GM19238 (cell line): ENCODE data around the gene SLC35B1.

ENCODE experiments used
- DNase-seq: peaks from one replicate; pipeline ENCODE4 v3.0.0; 2011; ENCODE audit warnings: low spot score; ENCODE audit not compliant: insufficient read length

SLC35B1 gene

GRCh38 chr17:49700960-49701359, 6.8 kb downstream of the SLC35B1 start:
- no peak for DNase-seq

- DNase-seq = no peak
Measured at GRCh38 chr17:49699966-49700575, 7.7 kb downstream of the SLC35B1 start.

DNA sequence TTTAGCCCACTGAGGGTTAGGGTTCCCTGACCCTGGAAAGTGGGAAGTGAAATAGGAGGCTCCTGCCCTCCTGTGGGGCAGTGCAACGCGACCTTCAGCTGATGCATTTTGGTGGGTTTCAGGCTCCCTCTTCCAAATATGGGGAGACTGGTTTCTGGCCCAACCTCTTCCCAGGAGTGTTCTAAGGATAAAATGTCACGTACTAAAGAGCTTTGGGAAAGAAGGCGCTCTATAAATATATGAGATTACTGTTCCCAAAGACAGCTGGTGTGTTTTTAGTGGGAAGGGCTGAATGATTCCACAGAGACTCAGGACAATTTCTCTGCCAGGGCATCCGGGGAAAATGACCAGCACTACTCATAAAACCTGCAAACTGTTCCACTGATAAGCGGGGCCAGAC, 9.8 kb downstream of the SLC35B1 start:
- no peak for DNase-seq

DNA sequence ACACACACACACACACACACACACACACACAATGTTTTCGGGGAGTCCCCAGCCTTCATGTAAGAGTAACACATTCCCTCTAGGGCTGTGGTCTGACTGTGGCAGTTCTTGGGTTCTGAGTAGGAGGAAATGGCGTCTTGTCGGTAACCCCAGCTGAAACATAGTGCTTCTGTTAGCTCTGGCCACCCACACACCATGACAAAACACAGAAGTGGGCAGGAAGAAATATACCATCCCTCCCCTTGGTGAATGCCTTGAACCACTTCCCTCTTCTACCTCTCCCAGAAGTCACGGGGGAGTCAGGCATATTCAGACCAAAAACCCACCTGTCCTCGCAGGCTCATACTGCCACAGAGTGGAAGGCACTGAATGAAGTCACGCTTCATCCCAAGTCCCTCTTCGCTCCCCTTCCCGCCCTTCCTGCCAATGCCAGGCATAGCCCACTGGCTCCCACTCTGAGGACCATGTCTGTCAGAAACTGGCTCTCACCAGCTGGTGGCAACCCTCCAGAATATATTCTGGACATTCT, 11.5 kb downstream of the SLC35B1 start:
- DNase-seq = no peak

DNA sequence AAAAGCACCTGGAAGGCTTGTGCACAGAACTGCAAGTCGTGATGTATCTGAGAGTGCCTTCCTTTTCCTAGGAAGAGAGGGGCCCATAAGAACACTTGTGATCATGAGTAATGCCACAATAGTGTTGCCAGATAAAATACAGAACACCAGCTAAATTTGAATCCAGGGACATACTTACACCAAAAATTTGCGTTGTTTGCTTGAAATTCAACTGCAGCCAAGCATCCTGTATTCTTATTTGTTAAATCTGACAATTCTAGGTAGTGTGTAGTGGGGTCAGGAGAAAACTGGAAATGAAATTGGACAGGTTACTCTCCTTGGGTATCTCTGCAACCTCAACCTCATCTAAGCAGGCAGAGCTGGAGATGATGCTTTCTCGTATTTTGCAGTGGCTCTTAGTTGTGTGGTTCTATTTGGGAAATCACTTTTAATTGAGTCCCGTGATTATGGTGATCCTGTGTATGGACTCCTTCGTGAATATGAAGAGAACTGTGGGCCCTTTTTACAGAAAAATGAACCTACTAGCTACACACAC, 12.0 kb downstream of the SLC35B1 start:
- DNase-seq = no peak

- DNase-seq = peak; percentile 42
Measured at GRCh38 chr17:49694847-49695697, 12.7 kb downstream of the SLC35B1 start.

- no peak for DNase-seq
Measured at GRCh38 chr17:49692751-49693150, 15.0 kb downstream of the SLC35B1 start.

DNA sequence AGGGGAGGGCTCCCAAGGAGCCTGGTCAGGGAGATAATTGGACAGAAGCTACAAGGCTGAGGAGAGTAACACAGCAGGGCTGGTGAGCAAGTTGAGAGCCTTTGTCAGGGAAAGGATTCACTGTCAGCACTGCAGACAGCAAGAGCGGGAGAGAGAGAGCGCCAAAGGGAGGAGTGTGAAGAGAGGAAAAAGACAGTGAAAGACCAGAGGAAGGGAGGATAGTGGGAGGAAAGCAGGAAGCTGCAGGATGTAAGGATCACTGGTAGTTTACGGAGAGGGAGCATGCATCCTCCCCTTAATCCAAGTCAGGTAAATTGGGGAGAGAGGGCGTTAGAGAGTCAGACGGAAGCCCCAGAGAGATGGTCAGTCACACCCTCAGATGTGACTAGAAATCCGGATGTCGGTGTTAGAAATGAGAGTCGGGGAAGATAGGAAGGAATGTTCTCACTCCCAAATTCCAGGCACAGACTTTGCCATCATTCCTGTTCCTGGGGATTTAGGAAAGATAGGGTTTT, 16.0 kb downstream of the SLC35B1 start:
- DNase-seq = no peak

DNA sequence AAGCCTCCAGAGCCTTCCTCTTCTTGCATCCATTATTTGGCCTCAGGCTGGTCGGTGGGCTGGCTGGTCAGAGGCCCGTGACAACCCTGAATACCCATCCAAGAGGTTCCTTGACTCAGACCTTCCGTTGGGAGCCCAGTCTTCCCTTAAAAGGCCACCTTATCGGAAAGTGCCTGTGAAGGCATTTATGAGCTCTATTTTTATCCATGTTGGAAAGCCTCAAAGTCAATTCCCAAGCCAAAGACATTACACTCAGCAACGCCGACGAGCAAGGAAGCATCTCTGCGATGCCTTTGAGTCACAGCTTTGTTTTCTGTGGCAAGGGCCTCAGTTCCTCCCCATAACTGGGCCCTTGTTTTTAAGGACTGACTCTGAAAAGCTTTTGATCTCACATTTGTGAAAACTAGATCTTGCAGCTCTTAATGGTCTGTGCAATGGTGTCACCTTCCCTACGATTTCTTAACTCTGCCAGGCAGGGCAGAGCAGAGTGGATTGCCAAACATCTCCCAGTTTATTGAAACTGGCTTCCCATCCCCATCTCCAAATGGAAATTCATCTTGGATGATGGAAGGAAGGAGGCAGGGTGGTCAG, 16.6 kb downstream of the SLC35B1 start:
- DNase-seq = no peak

- DNase-seq = no peak
Measured at GRCh38 chr17:49690256-49690655, 17.5 kb downstream of the SLC35B1 start.

DNA sequence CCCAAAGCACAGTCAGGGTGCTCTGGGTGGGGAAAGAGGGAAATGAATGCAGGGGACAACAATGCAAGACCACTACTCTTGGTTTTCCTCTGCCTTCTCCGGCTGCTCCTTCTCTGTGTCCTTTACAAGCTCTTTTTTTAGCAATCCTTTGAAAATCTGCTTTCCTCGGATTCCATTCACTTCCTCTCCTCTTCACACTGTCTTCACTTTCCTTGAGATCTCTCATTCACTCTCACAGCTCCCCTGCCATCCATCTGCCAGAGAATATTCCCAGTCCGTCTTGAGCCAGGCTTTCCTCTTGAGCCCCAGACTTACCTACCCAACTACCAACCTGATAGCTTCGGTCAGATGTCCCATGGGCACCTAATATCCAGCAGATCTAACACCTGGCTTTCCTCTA, 18.9 kb downstream of the SLC35B1 start:
- no peak for DNase-seq

- no peak for DNase-seq
Measured at GRCh38 chr17:49687878-49688491, 19.8 kb downstream of the SLC35B1 start.

DNA sequence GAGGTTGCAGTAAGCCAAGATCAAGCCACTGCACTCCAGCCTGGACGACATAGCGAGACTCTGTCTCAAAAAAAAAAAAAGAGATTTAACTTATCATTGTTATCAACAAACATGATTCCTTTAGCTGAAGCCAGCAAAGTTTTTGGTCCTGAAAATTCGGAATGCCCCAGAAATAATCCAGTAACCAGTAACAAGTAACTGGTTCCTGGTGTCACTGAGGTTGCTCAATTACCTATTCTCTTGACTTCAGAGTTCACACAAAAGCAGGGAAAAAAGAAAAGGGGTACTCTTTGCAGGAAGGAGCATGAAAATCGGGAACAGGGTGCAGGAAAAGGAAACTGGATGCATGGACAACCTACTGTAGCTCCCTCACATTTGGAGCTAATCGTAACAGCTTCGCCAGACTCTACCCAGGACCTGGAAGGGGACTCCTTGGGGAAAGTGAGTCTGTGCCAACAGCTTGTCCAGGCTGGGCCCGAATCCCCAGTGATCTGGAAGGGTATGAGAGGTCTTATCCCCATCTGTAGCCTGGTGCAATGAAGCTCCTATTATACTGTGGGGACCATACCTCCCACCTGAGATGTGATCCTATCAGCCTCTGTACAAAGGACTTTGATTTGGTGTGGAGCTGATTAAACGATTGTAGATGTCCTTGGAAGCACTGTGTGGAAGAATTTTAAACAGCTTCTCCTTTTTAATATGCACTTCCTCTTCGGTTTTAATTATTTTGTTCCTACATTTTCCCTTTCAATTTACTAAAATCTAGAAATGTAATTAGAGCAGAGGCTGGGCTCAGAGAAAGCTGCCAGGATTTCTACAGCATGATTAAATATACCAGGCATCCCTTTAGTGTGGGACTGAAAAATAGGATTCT, 26.4 kb downstream of the SLC35B1 start:
- DNase-seq = no peak

GRCh38 chr17:49680314-49680713, 27.4 kb downstream of the SLC35B1 start:
- no peak for DNase-seq

DNA sequence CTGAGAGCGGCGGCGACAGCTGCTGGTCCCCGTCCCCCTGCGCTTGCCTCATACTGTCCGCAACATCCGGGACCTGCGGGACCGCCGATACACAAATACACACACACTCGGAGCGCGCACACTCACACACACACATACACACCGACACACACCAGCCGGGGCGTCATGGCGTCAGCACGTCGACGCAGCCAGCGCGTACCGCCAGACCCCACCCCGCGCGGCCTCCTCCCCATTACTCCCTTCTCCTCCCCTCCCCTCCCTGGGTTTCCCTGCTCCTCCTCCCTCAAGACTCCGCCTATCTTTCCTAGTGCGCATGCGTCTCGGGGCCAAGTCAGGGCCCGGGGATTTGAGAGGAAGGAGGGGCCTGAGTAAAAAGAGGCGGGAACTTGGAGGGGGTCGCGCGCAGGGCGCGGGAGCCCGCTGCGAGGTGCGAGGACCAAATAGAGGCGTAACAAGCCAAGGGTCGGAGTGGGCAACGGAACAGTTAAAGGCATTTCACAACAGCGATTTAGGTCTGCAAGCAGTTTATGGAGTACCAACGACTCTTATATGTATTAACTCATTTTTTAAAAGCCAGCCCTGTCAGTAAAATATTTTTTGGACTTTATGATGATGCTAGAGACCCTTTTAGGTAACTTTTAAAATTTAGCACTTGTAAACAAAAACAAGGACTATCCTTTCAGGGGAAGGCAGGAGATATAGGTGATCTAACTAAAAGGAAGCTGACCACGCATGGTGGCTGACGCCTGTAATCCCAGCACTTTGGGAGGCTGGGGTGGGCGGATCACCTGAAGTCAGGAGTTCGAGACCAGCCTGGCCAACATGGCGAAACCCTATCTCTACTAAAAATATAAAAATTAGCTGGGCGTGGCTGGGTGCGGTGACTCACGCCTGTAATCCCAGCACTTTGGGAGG, 29.6 kb downstream of the SLC35B1 start, which contains the start of gene SPOP:
Gene SPOP, minus strand, starts transcription at position 165 of the 915 bp plus-strand sequence. CDS start 55,287 bp downstream, outside the sequence.
- peak; percentile 85 for DNase-seq

- peak; percentile 79 for DNase-seq
Measured at GRCh38 chr17:49677134-49677932, 30.4 kb downstream of the SLC35B1 start.

- DNase-seq = peak; percentile 59
Measured at GRCh38 chr17:49676276-49676868, 31.4 kb downstream of the SLC35B1 start.

GRCh38 chr17:49674507-49674906, 33.3 kb downstream of the SLC35B1 start:
- no peak for DNase-seq
